Neural cell (in vitro differentiated cells): ENCODE results near the gene NCKAP5L.
"Not testable (repeated sequence)": the region's sequence is repeated elsewhere in the genome, so short reads cannot be mapped to it uniquely, and the experiment has no call there.

Experiments used
- EP300 ChIP-seq: fragments of 450-650 bp; conservative IDR thresholded peaks from 2 replicates; pipeline ENCODE4 v1.6.1; 2014; ENCODE audit warnings: antibody characterized with exemption, mild to moderate bottlenecking, moderate library complexity; ENCODE audit not compliant: poor library complexity, severe bottlenecking
- EZH2 ChIP-seq: fragments of 200-600, 300-800 bp; shearing (Covaris generic), sonication (generic); IDR thresholded peaks from 2 replicates; pipeline ENCODE4 v1.6.1; 2014; ENCODE audit warnings: antibody characterized with exemption, low read length, borderline replicate concordance, mild to moderate bottlenecking; ENCODE audit not compliant: insufficient read depth, poor library complexity, severe bottlenecking
- POLR2AphosphoS5 ChIP-seq: IDR thresholded peaks from 2 replicates; pipeline ENCODE4 v1.6.1; 2012
- RAD21 ChIP-seq: fragments of 450-650 bp; conservative IDR thresholded peaks from 2 replicates; pipeline ENCODE4 v1.6.1; 2014; ENCODE audit warnings: antibody characterized with exemption, mild to moderate bottlenecking, moderate library complexity
- REST ChIP-seq: IDR thresholded peaks from 2 replicates; pipeline ENCODE4 v1.6.1; 2012; ENCODE audit warnings: borderline replicate concordance
- SMC3 ChIP-seq: fragments of 450-650 bp; conservative IDR thresholded peaks from 2 replicates; pipeline ENCODE4 v1.6.1; 2014; ENCODE audit warnings: antibody characterized with exemption, mild to moderate bottlenecking, moderate library complexity; ENCODE audit not compliant: poor library complexity
- TAF1 ChIP-seq: IDR thresholded peaks from 2 replicates; pipeline ENCODE4 v1.6.1; 2012; ENCODE audit warnings: low read depth
- TF ChIP-seq, protein P1 (sequence below): fragments of 450-650 bp; IDR thresholded peaks from 2 replicates; pipeline ENCODE4 v1.5.1; 2014; ENCODE audit warnings: antibody characterized with exemption, mild to moderate bottlenecking, moderate library complexity; ENCODE audit not compliant: poor library complexity, severe bottlenecking

DNA sequence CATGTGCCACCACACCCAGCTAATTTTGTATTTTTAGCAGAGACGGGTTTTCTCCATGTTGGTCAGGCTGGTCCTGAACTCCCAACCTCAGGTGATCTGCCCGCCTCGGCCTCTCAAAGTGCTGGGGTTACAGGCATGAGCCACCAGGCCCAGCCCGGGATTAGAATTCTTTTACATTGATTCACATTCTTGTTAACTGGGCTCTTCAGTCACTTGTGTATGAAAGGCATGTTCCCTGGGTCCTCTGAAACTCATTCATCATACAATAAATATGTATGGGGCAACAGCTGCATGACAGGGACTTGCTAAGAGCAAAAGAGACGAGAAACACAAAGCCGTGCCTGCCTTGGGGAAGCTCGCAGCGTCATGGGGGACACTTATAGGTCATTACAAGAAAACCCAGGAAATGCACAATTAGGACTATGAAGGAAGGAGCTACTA, 43.6 kb upstream of the NCKAP5L start:
- not testable (repeated sequence) for TF ChIP-seq EZH2, EP300, POLR2AphosphoS5, SMC3, RAD21, TAF1, REST
- TF ChIP-seq, protein P1, sequence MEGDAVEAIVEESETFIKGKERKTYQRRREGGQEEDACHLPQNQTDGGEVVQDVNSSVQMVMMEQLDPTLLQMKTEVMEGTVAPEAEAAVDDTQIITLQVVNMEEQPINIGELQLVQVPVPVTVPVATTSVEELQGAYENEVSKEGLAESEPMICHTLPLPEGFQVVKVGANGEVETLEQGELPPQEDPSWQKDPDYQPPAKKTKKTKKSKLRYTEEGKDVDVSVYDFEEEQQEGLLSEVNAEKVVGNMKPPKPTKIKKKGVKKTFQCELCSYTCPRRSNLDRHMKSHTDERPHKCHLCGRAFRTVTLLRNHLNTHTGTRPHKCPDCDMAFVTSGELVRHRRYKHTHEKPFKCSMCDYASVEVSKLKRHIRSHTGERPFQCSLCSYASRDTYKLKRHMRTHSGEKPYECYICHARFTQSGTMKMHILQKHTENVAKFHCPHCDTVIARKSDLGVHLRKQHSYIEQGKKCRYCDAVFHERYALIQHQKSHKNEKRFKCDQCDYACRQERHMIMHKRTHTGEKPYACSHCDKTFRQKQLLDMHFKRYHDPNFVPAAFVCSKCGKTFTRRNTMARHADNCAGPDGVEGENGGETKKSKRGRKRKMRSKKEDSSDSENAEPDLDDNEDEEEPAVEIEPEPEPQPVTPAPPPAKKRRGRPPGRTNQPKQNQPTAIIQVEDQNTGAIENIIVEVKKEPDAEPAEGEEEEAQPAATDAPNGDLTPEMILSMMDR: not testable (repeated sequence)
